ENCODE results near the gene CYP46A1. TPM values are rescaled to one million over a fixed set of nuclear protein-coding genes. Genes with fewer than 3 reads are reported as not detected.

Gene CYP46A1
- total RNA-seq, 1 donor from 2014 or later, result under 0.01 TPM

DNA sequence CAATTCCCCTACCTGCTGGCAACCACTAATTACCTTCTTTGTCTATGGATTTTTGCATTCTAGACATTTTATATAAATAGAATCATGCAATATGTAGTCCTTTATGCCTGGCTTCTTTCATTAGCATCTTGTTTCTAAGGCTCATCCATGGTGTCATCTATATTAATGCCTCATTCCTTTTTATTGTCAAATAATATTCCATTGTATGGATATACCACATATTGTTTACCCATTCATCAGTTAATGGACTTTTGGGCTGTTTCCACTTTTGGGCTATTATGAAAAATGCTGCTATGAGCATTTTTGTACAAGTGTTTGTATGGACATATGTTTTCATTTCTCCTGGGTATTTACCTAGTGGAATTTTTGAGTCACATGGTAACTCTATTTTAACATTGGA lies 18.0 kb downstream of the CYP46A1 start:
- TF ChIP-seq, protein P1, sequence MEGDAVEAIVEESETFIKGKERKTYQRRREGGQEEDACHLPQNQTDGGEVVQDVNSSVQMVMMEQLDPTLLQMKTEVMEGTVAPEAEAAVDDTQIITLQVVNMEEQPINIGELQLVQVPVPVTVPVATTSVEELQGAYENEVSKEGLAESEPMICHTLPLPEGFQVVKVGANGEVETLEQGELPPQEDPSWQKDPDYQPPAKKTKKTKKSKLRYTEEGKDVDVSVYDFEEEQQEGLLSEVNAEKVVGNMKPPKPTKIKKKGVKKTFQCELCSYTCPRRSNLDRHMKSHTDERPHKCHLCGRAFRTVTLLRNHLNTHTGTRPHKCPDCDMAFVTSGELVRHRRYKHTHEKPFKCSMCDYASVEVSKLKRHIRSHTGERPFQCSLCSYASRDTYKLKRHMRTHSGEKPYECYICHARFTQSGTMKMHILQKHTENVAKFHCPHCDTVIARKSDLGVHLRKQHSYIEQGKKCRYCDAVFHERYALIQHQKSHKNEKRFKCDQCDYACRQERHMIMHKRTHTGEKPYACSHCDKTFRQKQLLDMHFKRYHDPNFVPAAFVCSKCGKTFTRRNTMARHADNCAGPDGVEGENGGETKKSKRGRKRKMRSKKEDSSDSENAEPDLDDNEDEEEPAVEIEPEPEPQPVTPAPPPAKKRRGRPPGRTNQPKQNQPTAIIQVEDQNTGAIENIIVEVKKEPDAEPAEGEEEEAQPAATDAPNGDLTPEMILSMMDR (conservative IDR thresholded peaks at IDR 0.05; ENCODE audit: low read depth, low read length), result no peak
- no peak for DNase-seq (ENCODE audit: low read depth)

GRCh38 chr14:99703381-99703780 lies 19.3 kb downstream of the CYP46A1 start:
- TF ChIP-seq, protein P1 (conservative IDR thresholded peaks at IDR 0.05; ENCODE audit: low read depth, low read length), result no peak
- H3K4me3 ChIP-seq (ENCODE audit: low read depth, low read length), result no peak overlapping the region
- no peak for DNase-seq (ENCODE audit: low read depth)

More for the DNA sequence above, 18.0 kb downstream of the CYP46A1 start:
- H3K4me3 ChIP-seq (ENCODE audit: low read depth, low read length), result no peak overlapping the region

DNA sequence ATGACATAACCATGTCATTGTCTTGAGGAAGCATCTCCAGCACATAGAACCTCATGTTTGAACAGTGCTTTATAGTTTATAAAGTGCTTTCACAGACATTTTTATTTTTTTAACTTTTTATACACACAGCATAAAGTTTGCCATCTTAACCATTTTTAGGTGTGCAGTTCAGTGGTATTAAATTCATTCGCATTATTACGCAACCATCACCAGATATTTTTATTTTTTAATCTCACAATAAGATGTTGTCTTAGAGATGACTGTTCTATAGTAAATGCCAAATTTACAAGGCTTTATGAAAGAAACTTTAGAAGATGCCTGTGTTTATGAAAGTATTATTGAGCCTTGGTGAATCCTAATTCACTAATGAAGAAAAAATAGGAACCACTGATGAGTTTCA lies 19.9 kb downstream of the CYP46A1 start:
- no peak overlapping the region for H3K4me3 ChIP-seq (ENCODE audit: low read depth, low read length)
- DNase-seq (ENCODE audit: low read depth), result no peak
- TF ChIP-seq, protein P1 (conservative IDR thresholded peaks at IDR 0.05; ENCODE audit: low read depth, low read length), result no peak

- TF ChIP-seq, protein P1 (conservative IDR thresholded peaks at IDR 0.05; ENCODE audit: low read depth, low read length), result no peak
- H3K4me3 ChIP-seq (ENCODE audit: low read depth, low read length), result no peak overlapping the region
- DNase-seq (ENCODE audit: low read depth), result no peak
Measured at GRCh38 chr14:99706107-99706900, 22.2 kb downstream of the CYP46A1 start.

GRCh38 chr14:99707420-99707819 lies 23.3 kb downstream of the CYP46A1 start:
- TF ChIP-seq, protein P1 (conservative IDR thresholded peaks at IDR 0.05; ENCODE audit: low read depth, low read length), result no peak
- DNase-seq (ENCODE audit: low read depth), result no peak
- H3K4me3 ChIP-seq (ENCODE audit: low read depth, low read length), result no peak overlapping the region

DNA sequence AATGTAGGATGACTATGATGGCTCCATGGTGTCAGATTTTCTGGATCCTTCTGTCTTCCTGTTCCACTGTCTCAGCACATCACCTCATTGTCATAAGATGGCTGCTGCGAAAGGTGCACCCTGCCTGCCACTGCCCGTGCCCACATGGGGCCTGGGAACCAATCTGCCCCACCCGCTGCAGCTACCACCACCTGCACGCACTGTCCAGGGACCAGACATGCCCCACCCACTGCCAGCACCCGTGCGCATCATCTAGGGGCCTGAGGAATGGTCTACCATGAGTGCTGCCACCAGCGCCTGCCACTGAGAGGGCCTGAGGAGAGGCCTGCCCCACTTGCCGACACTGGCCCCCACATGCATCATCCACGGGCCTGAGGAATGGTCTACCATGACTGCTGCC lies 23.8 kb downstream of the CYP46A1 start:
- DNase-seq (ENCODE audit: low read depth), result no peak
- TF ChIP-seq, protein P1 (conservative IDR thresholded peaks at IDR 0.05; ENCODE audit: low read depth, low read length), result no peak
- no peak overlapping the region for H3K4me3 ChIP-seq (ENCODE audit: low read depth, low read length)

DNA sequence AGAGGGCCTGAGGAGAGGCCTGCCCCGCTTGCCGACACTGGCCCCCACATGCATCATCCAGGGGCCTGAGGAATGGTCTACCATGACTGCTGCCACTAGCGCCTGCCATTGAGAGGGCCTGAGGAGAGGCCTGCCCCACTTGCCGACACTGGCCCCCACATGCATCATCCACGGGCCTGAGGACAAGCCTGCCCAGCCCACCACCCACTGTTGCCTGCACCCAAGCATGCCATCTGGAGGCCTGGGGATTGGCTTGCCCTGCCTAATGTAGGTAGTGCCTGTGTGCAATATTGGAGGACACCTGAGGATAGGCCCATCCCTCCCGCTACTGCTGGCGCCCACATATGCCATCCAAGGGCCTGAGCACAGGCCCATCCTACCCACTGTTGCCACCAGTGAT lies 24.4 kb downstream of the CYP46A1 start:
- DNase-seq (ENCODE audit: low read depth), result no peak
- TF ChIP-seq, protein P1 (conservative IDR thresholded peaks at IDR 0.05; ENCODE audit: low read depth, low read length), result no peak
- H3K4me3 ChIP-seq (ENCODE audit: low read depth, low read length), result no peak overlapping the region
